HUES6 (cell line): ENCODE results near the gene ANAPC7.
"Not testable (repeated sequence)": the region's sequence is repeated elsewhere in the genome, so short reads cannot be mapped to it uniquely, and the experiment has no call there.

Source experiments
- H3K27ac ChIP-seq: 2 replicates; pipeline ENCODE4 v1.7.0; 2013; ENCODE audit warnings: low read depth, mild to moderate bottlenecking, low read length, inconsistent platforms
- H3K27me3 ChIP-seq: 2 replicates; pipeline ENCODE4 v1.6.1; 2013; ENCODE audit warnings: low read length; ENCODE audit not compliant: control insufficient read depth, insufficient read depth
- H3K36me3 ChIP-seq: 2 replicates; pipeline ENCODE4 v1.6.1; 2013; ENCODE audit warnings: low read length; ENCODE audit not compliant: control insufficient read depth, insufficient read depth
- H3K4me1 ChIP-seq: 2 replicates; pipeline ENCODE4 v1.6.1; 2013; ENCODE audit warnings: low read length; ENCODE audit not compliant: control insufficient read depth, insufficient read depth
- H3K4me3 ChIP-seq: 2 replicates; pipeline ENCODE4 v1.5.1; 2013; ENCODE audit warnings: low read depth, low read length
- H3K9ac ChIP-seq: one replicate; pipeline ENCODE4 v1.6.1; 2013; ENCODE audit warnings: mild to moderate bottlenecking, low read length
- H3K9me3 ChIP-seq: 2 replicates; pipeline ENCODE4 v1.6.1; 2013; ENCODE audit warnings: low read depth, low read length; ENCODE audit not compliant: control insufficient read depth, insufficient read depth

The ANAPC7 gene

GRCh38 chr12:110358384-110359097 lies 45.0 kb downstream of the ANAPC7 start:
- not testable (repeated sequence) for H3K4me3 ChIP-seq, H3K36me3 ChIP-seq

GRCh38 chr12:110355073-110355472 lies 48.4 kb downstream of the ANAPC7 start:
- H3K4me1 ChIP-seq, result no peaks in the 10 kb centered on the region
- peaks cover 13% of the 10 kb centered on the region for H3K36me3 ChIP-seq
- H3K9ac ChIP-seq, result no peak overlapping the region
- no peaks in the 10 kb centered on the region for H3K27me3 ChIP-seq
- H3K27ac ChIP-seq, result no peak overlapping the region
- no peak overlapping the region for H3K4me3 ChIP-seq
- no peaks in the 10 kb centered on the region for H3K9me3 ChIP-seq

More at GRCh38 chr12:110358384-110359097, 45.0 kb downstream of the ANAPC7 start:
- not testable (repeated sequence) for H3K4me1 ChIP-seq, H3K9ac ChIP-seq, H3K27me3 ChIP-seq, H3K27ac ChIP-seq, H3K9me3 ChIP-seq

GRCh38 chr12:110354172-110354780 lies 49.2 kb downstream of the ANAPC7 start:
- Histone ChIP-seq H3K9me3 (no peaks in the 10 kb centered on the region), H3K27me3 (no peaks in the 10 kb centered on the region), H3K4me1 (no peaks in the 10 kb centered on the region), H3K27ac (no peak overlapping the region), H3K36me3 (peaks cover 21% of the 10 kb centered on the region), H3K4me3 (no peak overlapping the region), H3K9ac (no peak overlapping the region)

GRCh38 chr12:110353211-110353965 lies 50.1 kb downstream of the ANAPC7 start:
- no peak overlapping the region for H3K9ac ChIP-seq
- no peaks in the 10 kb centered on the region for H3K9me3 ChIP-seq
- H3K4me3 ChIP-seq, result no peak overlapping the region
- peaks cover 30% of the 10 kb centered on the region for H3K36me3 ChIP-seq
- no peak overlapping the region for H3K27ac ChIP-seq
- no peaks in the 10 kb centered on the region for H3K4me1 ChIP-seq
- no peaks in the 10 kb centered on the region for H3K27me3 ChIP-seq

GRCh38 chr12:110352401-110352800 lies 51.1 kb downstream of the ANAPC7 start:
- Histone ChIP-seq H3K27me3 (no peaks in the 10 kb centered on the region), H3K36me3 (peaks cover 40% of the 10 kb centered on the region), H3K4me1 (no peaks in the 10 kb centered on the region), H3K27ac (no peak overlapping the region), H3K9me3 (no peaks in the 10 kb centered on the region), H3K4me3 (no peak overlapping the region), H3K9ac (no peak overlapping the region)

- Histone ChIP-seq H3K4me1 (no peaks in the 10 kb centered on the region), H3K27me3 (no peaks in the 10 kb centered on the region), H3K36me3 (peaks cover 52% of the 10 kb centered on the region), H3K27ac (no peak overlapping the region), H3K4me3 (no peak overlapping the region), H3K9me3 (no peaks in the 10 kb centered on the region), H3K9ac (no peak overlapping the region)
These were observed 52.4 kb downstream of the ANAPC7 start for GRCh38 chr12:110351119-110351518.

GRCh38 chr12:110349514-110350151 lies 53.9 kb downstream of the ANAPC7 start:
- no peak overlapping the region for H3K27ac ChIP-seq
- no peak overlapping the region for H3K9ac ChIP-seq
- H3K4me3 ChIP-seq, result no peak overlapping the region
- H3K4me1 ChIP-seq, result no peaks in the 10 kb centered on the region
- no peaks in the 10 kb centered on the region for H3K27me3 ChIP-seq
- H3K9me3 ChIP-seq, result no peaks in the 10 kb centered on the region
- peaks cover 67% of the 10 kb centered on the region for H3K36me3 ChIP-seq

- Histone ChIP-seq H3K27ac (no peak overlapping the region), H3K27me3 (no peaks in the 10 kb centered on the region), H3K36me3 (peaks cover 73% of the 10 kb centered on the region), H3K4me3 (no peak overlapping the region), H3K4me1 (no peaks in the 10 kb centered on the region), H3K9ac (no peak overlapping the region), H3K9me3 (no peaks in the 10 kb centered on the region)
These were observed 54.4 kb downstream of the ANAPC7 start for GRCh38 chr12:110349096-110349495.

- Histone ChIP-seq H3K27me3 (no peaks in the 10 kb centered on the region), H3K4me1 (no peaks in the 10 kb centered on the region), H3K4me3 (no peak overlapping the region), H3K9me3 (no peaks in the 10 kb centered on the region), H3K9ac (no peak overlapping the region), H3K36me3 (peaks cover 78% of the 10 kb centered on the region), H3K27ac (no peak overlapping the region)
These were observed 55.0 kb downstream of the ANAPC7 start for GRCh38 chr12:110348431-110349059.

GRCh38 chr12:110347767-110348166 lies 55.7 kb downstream of the ANAPC7 start:
- no peaks in the 10 kb centered on the region for H3K27me3 ChIP-seq
- H3K4me3 ChIP-seq, result no peak overlapping the region
- peaks cover 86% of the 10 kb centered on the region for H3K36me3 ChIP-seq
- H3K9ac ChIP-seq, result no peak overlapping the region
- H3K4me1 ChIP-seq, result no peaks in the 10 kb centered on the region
- H3K9me3 ChIP-seq, result no peaks in the 10 kb centered on the region
- H3K27ac ChIP-seq, result no peak overlapping the region
